Peyer's patch (tissue), 4 donors: ENCODE data around the gene CLTRN. TPM values are rescaled to one million over a fixed set of nuclear protein-coding genes. Genes with fewer than 3 reads are reported as not detected.

Source experiments
- DNase-seq, 3 donors: peaks; one replicate each; pipeline ENCODE4 v3.0.0-alpha.2; 2017 to 2019
- H3K27ac ChIP-seq, 4 donors: fragments of 200-600 bp; sonication (generic); one replicate each; pipeline ENCODE4 v1.5.1; 2016 to 2019
- H3K27me3 ChIP-seq, 2 donors: fragments of 200-600 bp; sonication (generic); one replicate each; pipeline ENCODE4 v1.5.1; 2019
- H3K36me3 ChIP-seq, 3 donors: fragments of 200-600 bp; sonication (generic); one replicate each; pipeline ENCODE4 v1.5.1; 2016 to 2019
- H3K4me1 ChIP-seq, 4 donors: fragments of 200-600 bp; sonication (generic); one replicate each; pipeline ENCODE4 v1.5.1; 2016 to 2019
- H3K4me3 ChIP-seq, 4 donors: fragments of 200-600 bp; sonication (generic); 1 replicate in 3 of 4; 2 replicates in 1 of 4; pipeline ENCODE4 v1.5.1; 2016 to 2019; ENCODE audit warnings: mild to moderate bottlenecking in 1 of 4
- H3K9me3 ChIP-seq, 4 donors: fragments of 200-600 bp; sonication (generic); one replicate each; pipeline ENCODE4 v1.5.1; 2016 to 2019; ENCODE audit warnings: mild to moderate bottlenecking in 1 of 4
- CTCF ChIP-seq, 6 experiments: fragments of 450-650 bp in 4 of 6; fragments of 200-600 bp in 2 of 6; sonication (generic) in 1 of 6; IDR thresholded peaks; one replicate each; pipeline ENCODE4 v1.5.1; 2017 to 2019; ENCODE audit warnings: antibody characterized with exemption in 6 of 6, mild to moderate bottlenecking in 3 of 6, moderate library complexity in 1 of 6
- POLR2A ChIP-seq, 2 donors: fragments of 450-650 bp; IDR thresholded peaks; one replicate each; pipeline ENCODE4 v1.5.1; 2017; ENCODE audit warnings: antibody characterized with exemption in 2 of 2, mild to moderate bottlenecking in 2 of 2, moderate library complexity in 2 of 2
- total RNA-seq, 4 donors: library from RNA; depleted of rRNA; stranded (reverse); fragments of >200 nt; gene quantifications; one replicate each; pipeline ENCODE4 v1.1.0, GENCODE V29; 2016

CLTRN gene
- total RNA-seq, 4 donors from 2014 or later = not detected

DNA sequence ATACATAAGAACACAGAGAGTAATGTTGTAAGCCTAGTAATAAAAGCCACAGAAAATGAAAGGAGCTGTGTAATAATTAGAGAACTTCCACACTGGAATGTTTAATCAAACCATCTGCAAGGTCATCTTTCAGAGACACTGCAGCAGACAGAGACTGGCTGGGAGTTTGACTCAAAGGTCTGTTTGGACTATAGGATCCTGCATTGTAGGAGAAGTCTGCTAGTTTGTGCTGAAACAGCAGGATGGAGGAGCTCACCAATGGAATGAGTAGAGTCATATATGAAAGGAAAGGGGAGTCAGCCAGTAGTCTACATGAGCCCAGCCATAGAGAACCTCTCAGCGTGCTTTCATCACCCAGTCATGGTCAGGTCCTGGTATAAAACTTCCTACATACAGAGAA is 59.4 kb downstream of the CLTRN start:
- peak overlapping the region in 1 of 4 donors; percentile 12 for H3K4me3 ChIP-seq
- no peaks in the 10 kb centered on the region for H3K9me3 ChIP-seq
- peak overlapping the region in 2 of 4 donors; percentile 58 to 70 for H3K27ac ChIP-seq
- H3K36me3 ChIP-seq = no peaks in the 10 kb centered on the region
- H3K27me3 ChIP-seq = no peaks in the 10 kb centered on the region
- TF ChIP-seq POLR2A (IDR thresholded peaks at IDR 0.05) (no peak), CTCF (IDR thresholded peaks at IDR 0.05) (no peak)
- H3K4me1 ChIP-seq = no peaks in the 10 kb centered on the region
- DNase-seq = no peak

DNA sequence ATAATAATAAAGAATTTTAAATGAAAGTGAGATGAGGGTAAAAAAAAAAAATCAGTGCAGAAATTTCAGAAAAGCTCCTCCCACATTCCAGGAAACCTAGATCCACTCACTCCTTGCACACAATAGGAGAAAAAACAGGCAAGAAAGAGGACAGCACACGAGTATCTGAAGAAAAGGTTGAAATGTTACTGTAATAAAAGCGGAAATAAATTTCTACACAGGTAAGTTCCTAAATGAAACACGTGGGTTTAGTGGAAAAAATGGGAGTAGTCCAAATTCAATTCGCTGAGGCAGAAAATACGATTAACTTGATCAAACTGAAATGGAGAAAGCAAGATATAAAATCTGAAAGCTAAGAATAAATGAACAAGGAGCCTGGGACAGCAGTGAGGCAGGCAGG is 61.8 kb downstream of the CLTRN start:
- Histone ChIP-seq H3K36me3 (no peaks in the 10 kb centered on the region), H3K27ac (no peak overlapping the region), H3K9me3 (no peaks in the 10 kb centered on the region), H3K27me3 (no peaks in the 10 kb centered on the region), H3K4me1 (no peaks in the 10 kb centered on the region), H3K4me3 (no peak overlapping the region)
- DNase-seq = no peak
- TF ChIP-seq POLR2A (IDR thresholded peaks at IDR 0.05) (no peak), CTCF (IDR thresholded peaks at IDR 0.05) (no peak)

GRCh38 chrX:15601932-15602331 is 62.7 kb downstream of the CLTRN start:
- Histone ChIP-seq H3K4me1 (no peaks in the 10 kb centered on the region), H3K27me3 (no peaks in the 10 kb centered on the region), H3K36me3 (no peaks in the 10 kb centered on the region), H3K9me3 (no peaks in the 10 kb centered on the region), H3K4me3 (no peak overlapping the region), H3K27ac (no peak overlapping the region)
- no peak for TF ChIP-seq CTCF (IDR thresholded peaks at IDR 0.05)
- TF ChIP-seq POLR2A (IDR thresholded peaks at IDR 0.05) = no peak
- no peak for DNase-seq

DNA sequence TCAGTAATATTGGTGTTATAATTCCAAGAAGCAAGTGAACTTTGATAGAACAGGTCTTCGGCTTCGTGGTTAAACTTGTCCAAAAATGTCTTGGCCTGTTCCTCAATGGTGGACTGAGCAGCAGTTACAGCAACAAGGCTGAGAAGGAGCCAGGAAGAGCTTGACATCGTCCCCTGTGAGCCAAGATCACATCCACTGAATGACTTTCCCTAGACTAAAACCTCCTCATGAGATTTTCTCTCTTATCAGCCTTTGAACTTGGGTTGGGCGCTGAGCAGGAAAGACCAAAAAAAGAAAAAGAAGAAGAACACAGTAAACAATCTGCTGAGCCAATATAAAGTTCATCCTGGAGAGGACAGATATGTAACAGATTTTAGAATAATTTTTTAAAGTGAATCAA is 63.9 kb downstream of the CLTRN start, which contains the start of gene ACE2:
Gene ACE2 (minus strand): TSS at position 216 of the 400 bp plus-strand sequence. CDS start 49 bp downstream, at position 167.
- no peaks in the 10 kb centered on the region for H3K27me3 ChIP-seq
- no peaks in the 10 kb centered on the region for H3K36me3 ChIP-seq
- TF ChIP-seq POLR2A (IDR thresholded peaks at IDR 0.05) = peak in 1 of 2 donors; percentile 31
- no peak for TF ChIP-seq CTCF (IDR thresholded peaks at IDR 0.05)
- H3K4me3 ChIP-seq = peak within 1 kb of the TSS in 2 of 4 donors; percentile 35 to 38
- peak within 1 kb of the TSS in 2 of 4 donors; percentile 10 to 70 for H3K27ac ChIP-seq
- DNase-seq = no peak
- H3K9me3 ChIP-seq = no peaks in the 10 kb centered on the region
- H3K4me1 ChIP-seq = no peaks in the 10 kb centered on the region

GRCh38 chrX:15600049-15600448 is 64.6 kb downstream of the CLTRN start:
- peak overlapping the region in 2 of 4 donors; percentile 10 to 70 for H3K27ac ChIP-seq

More at GRCh38 chrX:15600049-15600448, 64.6 kb downstream of the CLTRN start:
- no peaks in the 10 kb centered on the region for H3K27me3 ChIP-seq
- no peaks in the 10 kb centered on the region for H3K4me1 ChIP-seq
- TF ChIP-seq POLR2A (IDR thresholded peaks at IDR 0.05) (no peak), CTCF (IDR thresholded peaks at IDR 0.05) (no peak)
- DNase-seq = no peak
- no peaks in the 10 kb centered on the region for H3K36me3 ChIP-seq
- no peaks in the 10 kb centered on the region for H3K9me3 ChIP-seq
- H3K4me3 ChIP-seq = peak overlapping the region in 2 of 4 donors; percentile 35 to 38
